ENCODE measurements around the gene JMJD4.

Gene JMJD4

DNA sequence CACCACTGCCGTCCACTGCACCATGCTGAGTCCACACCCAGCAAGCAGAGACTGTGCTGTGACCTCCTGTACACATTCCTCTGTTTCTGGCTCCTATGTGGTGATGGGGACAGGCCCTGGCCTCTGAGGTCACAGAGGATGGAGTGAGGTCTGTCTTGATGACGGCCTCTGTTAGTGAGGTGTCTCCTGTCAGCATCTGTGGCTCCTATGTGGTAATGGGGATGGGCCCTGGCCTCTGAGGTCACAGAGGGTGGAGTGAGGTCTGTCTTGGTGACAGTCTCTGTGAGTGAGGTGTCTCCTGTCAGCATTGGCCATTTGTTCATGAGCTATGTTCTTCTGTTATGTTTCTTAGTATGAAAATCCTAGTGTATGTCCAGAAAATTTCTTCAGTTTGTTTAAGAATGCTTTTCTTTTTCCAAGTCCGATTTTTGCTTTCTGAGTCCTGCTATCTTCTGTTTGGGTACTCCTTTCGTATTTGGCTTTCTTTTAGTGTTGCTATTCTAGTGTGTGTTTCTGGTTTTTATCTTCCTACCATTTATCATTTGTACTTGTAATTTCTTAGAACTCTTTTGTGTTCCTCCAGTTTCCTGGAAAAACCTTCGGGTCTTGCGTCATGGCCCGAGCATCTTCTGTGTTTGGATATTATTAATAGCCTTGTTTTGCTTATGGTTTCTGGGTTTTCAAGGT, 13.5 kb upstream of the JMJD4 start:
- DNase-seq, result no peak

DNA sequence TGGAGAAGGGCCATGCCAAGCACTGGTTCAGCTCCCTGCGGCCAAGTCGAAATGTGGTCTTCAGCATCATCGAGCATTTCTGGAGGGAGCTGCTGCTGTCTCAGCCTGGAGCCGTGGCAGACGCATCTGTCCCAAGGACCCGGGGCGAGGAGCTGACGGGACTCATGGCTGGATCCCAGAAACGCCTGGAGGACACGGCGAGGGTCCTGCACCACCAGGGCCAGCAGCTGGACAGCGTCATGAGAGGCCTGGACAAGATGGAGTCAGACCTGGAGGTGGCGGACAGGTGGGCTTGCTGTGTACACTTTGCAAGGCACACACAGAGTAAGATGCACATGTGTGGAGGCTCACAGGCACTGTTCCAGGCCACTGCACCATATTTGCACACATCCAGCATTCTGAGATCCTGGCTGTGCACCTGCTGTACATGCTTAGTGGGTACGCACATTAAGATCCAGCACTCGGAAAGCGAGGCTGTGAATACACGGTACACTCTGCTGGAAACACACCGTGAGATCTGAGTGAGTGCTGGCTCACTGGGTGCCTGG, 12.9 kb upstream of the JMJD4 start:
- no peak for DNase-seq

DNA sequence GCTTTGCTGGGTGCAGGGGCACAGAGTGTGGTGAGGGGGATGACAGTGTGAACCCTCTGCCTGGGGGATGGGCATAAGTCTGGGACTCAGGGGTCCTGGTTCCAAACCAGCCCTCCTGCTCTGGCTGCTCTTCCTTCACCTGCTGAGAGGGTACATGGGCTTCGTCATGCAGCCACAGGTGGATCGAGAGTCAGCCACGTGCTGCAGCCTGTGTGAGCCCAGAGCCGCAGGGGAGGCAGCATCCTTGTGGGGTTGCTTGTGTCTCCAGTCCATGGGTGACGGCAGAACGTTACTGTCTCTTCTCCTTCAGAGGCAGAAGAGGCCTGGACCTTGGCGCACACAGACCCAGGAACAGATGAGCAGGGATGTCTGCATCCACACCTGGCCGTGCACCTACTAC, 12.3 kb upstream of the JMJD4 start:
- DNase-seq, result no peak

DNA sequence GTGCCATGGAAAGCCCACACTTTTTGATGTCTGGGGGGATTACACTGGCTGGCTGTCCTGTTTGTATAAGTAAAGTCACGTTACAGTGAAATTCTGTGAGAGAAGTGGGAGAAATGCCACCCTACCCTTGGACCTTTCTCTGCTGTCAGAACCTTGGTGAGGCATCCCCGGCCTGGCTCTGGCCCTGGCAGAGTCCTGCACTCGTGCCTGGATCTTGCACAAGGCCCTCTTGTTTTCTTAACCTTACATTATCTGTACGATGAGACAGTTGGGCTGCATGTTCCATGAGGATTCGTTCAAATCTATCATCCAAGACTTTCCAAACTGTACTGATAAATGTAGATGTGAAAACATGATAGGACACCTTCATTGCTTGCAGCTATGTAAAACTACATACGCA, 11.6 kb upstream of the JMJD4 start:
- DNase-seq, result no peak

DNA sequence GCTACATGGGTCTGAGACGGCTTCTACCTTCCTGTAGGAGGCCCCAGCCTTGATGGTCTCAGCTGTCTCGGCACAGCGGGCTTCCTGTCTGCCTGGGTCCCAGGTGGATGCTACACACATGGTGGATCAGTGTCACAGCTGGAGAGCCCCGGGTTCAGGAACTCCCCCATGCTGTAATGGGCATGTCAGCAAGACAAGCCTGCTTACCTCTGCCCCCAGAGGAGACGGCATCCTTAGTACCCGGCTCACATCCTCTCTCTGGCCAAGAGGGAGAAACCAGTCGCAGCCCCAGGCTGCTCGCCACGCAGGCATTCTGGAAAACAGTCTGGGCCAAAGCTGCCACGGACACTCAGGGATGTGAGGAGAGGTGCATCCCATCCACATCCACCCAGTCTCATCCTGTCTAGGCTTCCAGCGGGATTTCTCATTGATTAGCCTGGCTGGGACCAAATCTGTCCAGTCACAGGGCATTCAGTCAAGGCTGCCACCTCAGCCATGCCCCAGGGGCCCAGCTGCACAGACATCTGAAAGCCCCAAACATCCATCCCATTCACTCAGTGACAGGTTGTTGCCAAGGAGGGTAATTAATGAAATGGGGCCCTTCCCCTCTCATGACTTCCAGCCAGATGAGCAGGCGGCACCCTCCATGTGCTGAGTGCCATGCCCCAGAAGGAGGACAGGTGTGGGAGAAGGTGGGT, 10.6 kb upstream of the JMJD4 start:
- no peak for DNase-seq

DNA sequence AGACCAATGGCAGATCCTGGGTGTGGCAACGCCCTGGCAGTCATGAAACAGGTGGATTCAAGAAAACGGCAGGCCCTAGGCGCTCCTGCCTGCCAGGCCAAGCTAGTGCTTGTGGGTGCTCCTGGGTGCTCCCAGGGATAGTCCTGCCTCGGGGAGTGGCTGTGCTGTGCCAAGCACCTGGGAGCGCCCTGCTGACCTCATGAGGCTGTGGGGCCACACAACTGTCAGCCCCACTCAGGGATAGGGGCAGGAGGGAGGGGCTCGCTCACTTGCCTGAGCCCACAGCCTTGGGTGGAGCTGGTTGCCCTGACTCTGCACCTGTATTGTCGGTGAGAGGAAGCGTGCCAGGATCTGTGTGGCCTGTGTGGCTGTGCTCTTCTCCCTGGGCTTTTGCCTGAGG, 9.6 kb upstream of the JMJD4 start:
- no peak for DNase-seq

DNA sequence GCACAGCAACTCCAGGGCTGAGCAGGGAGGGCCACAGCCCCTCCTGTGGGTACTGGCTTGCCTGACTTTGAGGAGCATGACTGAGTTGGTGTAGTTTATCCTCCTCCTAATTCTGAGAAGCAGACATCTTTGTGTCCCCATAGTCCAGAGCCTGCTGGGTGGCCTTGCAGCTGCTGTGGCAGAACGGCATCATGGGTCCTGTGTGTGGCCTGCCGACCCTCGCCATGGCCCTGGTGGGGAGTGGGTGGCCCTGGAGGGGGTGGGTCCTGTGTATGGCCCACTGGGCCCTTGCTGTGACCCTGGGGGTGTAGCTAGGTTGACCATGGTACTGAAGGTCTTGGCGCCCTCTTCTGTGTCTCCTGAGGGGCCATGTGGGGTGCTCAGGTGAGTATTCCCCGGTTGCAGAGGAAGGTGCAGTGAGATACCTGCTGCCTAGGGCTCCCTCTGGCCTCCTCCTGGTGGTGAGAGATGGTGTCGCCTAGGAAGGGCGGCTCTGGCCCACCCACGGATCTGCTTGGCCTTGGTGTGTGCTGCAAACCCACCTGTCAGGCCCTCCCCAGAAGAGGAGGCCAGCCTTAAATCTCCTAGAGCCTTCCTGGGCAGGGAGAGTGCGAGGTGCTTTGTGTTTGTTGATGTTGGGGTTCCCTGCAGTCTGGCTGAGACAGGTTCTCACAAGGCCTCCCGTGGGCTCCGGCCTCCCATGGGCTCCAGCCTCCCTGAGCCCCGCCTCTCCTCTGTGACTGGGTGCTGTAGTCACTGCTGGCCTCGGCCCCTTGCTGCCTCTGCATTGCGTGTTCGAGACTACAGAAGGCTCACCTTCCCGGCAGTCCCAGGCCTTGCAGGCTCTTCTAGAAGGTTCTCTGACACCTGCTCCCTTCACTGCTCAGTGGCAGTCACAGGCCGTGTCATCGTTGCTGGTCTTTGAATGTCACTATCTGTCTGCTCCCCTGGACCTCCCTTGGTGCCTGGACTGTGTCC, 7.9 kb upstream of the JMJD4 start:
- no peak for DNase-seq

DNA sequence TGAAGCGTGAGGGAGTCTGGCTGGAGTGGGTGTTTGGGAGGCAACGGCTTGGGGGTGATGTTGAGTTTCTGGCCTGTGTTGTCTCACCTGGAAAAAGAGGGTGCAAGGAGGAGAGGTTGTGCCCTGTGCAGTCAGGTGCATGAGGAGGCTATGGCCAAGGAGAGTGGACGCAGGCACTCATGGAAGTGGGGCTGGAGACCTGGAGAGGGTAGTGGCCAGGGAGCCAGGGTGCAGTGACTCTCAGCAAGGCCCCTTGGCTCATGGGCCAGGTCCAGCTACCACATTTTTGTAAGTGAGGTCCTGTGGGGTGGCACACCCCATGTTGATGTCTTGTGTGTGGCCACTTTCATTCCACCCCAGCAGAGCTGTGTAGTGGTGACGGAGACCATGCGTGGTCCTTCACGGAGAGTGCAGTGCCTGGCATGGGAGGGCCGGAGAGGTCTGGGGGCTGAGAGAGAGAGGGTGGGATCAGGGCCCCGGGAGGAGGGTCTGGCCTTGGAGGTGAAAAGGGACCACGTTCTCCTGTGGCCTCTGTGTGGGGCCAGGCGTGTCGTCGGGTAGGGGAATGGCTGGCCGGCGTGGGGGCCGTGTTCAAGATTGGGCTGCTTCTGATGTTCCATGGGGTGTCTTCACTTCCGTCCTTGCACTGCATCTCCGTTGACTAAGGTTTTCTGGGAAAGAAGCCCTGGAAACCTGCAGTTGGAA, 6.2 kb upstream of the JMJD4 start:
- no peak for DNase-seq

DNA sequence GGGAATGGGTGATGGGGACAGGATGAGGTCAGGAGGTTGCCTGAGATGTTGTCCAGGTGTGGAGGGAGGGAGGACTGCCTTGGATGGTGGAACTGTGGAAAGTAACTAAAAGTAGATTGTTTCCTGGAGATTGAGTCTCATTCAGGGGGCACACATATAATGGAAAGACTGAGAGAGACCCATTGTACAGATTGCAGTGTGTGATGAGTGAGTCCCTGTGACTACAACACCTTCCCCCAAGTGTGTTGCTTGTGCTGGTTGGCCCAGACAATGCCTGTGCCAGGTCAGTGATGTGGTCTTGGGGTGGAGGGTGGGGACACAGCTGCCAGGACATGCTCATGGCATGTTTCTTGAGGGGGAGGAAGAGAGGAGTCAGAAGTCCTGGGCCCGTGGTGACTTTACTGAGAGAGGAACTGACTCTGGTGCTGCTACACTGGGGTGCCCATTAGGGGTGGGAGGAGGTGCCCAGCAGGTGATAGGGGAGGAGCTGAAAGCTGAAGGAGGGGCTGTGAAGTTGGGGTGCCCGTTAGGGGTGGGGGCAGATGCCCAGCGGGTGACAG, 5.4 kb upstream of the JMJD4 start:
- DNase-seq, result no peak

DNA sequence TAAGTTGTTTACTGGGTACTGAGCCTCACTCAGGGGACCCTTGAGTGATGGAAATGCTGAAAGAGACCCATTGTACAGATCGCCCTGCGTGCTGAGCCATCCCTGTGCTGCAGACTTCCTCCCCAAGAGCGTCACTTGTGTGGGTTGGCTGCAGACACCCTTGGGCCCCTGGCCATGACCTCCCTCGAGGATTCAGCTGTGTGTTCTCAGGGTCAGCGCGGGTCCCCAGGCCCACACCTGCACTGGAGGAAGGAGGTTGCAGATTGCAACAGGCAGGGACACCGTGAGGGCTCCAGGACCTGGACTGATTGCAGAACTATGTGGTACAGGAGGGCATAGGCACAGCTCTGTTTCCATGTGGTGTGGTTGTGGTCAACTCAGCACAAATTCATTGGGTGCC, 4.5 kb upstream of the JMJD4 start:
- no peak for DNase-seq

DNA sequence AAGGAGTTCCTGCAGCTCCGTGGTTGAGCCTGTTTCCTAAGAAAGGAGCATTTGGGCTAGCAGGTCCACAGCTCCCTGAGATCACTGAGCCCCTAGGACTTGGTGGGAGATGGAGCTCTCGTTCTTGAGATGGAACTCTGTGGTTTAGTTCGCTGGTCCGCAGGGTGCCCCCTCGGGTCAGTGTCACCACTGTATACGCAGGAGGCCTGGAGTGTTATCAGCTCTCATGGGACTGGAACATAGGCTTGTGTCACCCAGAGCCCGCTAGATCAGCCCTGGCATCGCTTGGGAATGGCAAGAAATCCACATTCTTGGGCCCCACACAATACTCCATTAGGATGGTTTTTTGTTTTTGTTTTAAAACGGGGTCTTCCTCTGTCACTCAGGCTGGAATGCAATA, 3.7 kb upstream of the JMJD4 start:
- DNase-seq, result no peak

DNA sequence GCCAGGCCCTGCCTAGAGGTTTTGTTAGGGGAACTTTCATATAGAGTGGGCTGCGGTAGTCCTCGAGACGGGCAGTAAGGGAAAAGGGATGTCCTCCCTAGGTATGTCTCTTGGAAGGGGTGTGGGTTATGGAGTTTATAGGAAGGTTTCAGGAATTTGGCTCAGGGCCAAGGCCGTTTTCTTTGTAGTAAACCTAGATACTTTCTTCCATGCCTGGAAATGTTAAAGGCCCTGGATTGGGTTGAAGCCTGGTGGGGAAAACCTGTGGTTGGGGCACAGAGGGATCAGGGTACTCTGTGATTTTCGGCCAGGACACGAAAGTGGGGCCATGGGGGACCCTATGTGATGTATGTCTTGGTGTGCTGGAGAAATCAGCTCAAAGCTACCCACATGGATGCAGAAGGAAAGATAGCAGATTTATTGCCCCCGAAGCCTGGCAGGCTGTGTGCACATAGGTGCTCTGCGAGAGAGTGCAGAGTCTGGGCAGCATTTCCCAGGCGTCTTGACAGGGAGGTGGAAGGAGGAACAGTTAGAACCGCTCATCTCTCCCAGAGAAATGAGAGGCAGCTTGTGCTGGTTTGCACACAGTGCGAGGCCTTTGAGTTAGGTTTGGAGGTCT, 1.8 kb upstream of the JMJD4 start:
- no peak for DNase-seq

DNA sequence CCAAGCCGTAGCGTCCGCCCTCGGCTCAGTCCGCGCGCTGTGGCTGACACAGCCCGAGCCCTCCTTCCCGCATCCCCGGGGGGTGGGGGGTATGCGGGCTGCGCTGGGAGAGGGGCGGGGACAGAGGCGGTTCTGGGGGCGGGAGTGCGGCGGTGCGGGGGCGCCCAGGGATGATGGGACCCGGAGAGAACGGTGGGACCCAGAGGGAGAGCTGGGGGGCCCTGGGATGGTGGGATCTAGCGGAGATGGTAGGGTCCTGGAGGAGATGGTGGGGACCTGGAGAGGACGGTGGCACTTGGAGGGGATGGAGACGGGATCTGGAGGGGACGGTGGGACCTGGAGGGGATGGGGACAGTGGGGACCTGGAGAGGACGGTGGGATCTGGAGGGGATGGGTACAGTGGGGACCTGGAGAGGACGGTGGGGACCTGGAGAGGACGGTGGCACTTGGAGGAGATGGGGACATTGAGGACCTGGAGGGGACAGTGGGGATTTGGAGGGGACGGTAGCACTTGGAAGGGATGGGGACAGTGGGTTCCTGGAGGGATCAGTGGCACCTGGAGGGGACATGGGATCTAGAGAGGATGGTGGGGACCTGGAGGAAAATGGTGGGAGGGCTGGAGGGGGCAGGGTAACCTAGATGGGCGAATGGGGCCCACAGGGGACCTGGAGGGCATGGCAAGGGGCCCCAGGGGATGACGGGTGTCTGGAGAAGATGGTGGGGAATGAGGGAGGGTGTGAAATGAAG, 610 bp upstream of the JMJD4 start:
- DNase-seq, result no peak

DNA sequence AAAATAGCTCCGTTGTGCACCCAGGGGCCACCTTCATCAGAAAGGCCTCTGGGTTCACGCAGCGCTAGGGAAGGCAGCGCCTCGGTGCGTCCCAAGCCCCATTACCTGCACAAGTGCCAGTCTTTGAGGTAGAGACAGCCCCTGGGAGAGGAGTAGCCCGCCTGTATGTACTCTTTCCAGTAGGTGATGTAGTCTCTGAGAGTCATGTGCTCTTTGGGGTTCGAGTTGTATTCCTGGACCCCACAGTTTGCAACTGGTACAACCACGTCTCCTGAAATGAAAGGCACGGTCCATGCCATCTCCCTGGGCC, 601 bp downstream of the JMJD4 start:
- no peak for DNase-seq

DNA sequence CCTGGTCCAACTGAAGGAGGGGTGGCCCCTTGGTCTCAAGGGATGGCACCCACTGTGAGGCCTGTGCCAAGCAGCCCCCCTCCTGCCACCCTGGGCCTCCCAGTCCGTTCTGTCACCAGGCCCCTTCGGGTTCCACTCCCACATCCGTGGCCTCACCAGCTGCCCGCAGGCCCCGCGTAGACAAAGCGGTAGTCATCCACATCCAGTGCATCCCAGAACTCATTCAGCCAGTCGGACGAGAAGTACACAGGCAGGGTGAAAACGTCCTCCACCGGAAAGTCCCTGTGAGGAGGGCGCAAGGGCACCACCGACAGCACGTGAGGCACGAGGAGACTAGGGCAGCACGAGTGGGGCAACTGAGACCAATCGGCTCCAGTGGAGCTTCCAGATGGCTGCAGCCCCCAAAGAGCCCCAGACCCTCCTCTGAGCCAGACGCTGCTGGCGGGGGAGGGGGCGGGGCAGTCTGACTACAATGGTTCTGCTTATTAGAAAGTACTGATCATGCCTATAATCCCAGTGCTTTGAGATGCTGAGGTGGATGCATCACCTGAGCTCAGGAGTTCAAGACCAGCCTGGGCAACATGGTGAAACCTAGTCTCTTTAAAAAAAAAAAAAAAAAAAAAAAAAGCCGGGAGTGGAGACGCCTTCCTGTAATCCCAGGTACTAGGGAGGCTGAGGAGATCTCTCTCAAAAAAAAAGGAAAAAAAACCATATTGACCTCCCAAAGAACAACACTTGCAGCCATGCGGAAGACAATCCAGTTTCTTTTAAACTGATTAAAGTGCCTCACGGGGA, 1.2 kb downstream of the JMJD4 start:
- DNase-seq, result no peak

DNA sequence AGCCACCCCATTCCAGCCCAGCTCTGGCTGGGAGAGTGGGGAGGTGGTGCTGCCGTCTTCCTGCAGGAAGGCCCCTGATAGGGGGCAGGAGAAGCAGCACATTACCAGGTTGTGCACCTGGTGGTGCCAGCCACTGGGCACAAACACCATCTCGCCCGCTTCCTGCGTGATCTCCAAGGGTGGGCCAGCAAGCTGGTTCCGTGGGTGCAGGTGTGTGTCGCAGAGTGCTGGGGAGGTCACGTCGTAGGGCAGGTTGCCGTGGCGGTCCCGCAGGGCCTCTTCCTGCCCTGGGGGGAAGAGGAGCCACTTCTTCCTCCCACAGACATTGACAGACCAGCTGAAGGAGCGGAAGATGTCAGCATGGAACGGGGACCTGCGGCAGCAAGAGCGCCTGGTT, 1.8 kb downstream of the JMJD4 start:
- no peak for DNase-seq

DNA sequence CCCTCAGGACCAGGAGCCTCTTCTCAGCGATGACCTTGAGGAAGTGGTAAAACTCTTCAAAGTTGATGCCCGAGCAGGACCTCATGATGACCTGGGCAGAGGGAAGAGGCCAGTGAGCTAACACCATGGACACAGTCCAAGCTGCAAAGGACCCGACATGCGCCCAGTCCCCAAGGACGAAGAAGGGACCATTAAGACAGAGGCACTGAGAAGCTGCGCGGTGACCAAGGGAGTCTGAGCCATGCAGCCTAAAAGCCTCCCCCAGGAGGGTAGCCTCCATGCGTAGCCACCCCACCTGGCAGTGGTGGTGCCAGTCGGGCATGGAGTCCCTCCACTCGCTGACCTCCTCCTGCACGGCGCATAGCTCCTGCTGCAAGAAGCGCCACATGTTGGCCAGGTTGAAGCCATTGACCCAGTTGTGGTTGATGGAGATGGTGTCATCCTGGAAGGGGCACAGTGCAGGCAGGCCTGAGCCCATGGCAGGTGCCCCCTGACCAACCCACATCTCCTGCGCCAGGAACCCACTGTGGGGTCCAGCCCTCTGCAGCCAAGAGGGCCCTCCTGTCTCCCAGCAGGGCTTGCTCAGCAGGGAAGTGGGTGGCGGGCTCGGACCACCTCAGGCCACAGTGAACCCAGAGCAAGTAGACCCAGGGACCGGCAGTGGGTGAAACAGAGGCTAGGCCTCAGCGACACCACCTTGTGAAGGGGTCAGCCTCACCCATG, 2.4 kb downstream of the JMJD4 start:
- no peak for DNase-seq

DNA sequence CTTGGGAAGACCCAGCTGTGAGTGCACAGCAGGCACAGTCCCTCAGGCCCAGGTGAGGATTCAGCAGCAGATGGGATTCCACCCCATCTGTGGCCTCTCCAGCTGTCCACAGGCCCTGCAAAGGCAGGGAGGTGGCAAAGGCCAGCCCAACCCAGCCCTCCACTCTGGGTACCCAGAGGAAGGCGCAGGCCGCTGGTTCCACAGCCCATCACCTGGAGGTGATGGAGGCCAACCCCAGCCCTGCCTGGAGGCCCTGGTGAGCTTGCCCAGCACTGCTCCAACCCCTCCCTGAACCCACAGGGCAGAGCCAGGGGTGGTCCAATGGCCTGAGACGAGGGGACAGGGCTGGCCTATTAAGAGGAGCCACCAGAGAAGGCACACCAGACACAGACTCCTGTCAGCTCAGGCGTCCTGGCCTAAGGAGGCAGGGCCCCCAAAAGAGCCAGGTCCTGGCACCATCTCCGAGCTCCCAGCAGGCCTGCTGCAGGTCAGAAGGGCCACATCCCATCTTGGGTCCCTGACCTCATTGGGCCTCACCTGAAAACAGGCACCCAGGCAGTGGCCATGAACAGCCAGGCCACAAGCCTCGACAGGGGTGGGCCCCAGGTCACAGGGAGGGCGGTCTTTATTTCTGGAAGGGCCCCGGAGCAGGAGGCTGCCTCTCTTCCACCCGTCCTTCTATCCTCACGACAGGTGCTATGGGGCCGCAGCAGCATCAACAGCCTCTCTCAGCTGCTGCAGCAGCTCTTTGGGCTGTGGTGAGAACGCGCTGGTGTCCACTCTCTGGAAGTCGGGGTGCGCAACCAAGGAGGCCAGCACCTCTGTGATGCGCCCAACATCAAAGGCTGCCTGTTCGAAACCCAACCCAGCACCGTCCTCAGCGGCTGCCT, 3.2 kb downstream of the JMJD4 start:
- no peak for DNase-seq

DNA sequence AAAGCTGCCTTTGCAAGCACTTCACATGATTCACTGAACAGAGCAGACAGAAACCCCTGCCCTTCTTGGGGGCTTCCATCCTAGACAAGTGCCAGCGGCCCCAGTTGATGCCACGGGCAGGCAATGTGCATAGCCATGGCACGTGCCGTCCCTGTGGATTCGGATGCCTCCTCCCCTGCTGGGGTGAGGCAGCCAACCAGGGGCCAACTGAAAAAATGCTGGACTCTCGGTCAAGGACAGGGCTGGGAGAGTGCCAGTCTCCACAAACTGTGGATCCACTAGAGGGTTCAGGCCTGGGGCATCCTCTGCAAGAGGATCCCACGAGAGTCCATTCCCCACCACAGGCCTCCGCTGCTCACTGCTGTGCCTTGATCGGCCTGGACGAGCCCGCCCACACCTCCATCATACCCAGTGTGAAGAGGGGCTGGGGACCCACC, 3.8 kb downstream of the JMJD4 start:
- no peak for DNase-seq

All from NCI-H226 (cell line).